ENCODE measurements around the gene DDR1.

The DDR1 gene

GRCh38 chr6:30944051-30944450, 59.7 kb downstream of the DDR1 start:
- no peak for DNase-seq (ENCODE audit: low read depth in 1 of 2, low spot score in 1 of 2)

DNA sequence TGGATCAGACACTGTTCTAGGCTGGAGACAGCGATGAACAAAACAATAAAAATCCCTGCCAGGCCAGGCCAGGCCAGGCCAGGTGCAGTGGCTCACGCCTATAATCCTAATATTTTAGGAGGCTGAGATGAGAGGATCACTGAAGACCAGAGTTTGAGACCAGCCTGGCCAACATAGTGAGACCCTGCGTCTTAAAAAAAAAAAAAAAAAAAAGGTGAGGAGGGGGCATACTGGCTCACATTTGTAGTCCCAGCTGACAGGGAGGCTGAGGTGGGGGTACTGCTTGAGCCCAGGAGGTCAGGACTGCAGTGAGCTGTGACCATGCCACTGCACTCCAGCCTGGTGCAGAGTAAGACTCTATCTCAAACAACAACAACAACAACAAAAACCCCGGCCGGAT, 61.0 kb downstream of the DDR1 start:
- DNase-seq (ENCODE audit: low read depth in 1 of 2, low spot score in 1 of 2) = no peak

- DNase-seq (ENCODE audit: low read depth in 1 of 2, low spot score in 1 of 2) = no peak
Observed at GRCh38 chr6:30947231-30947630, 62.9 kb downstream of the DDR1 start.

DNA sequence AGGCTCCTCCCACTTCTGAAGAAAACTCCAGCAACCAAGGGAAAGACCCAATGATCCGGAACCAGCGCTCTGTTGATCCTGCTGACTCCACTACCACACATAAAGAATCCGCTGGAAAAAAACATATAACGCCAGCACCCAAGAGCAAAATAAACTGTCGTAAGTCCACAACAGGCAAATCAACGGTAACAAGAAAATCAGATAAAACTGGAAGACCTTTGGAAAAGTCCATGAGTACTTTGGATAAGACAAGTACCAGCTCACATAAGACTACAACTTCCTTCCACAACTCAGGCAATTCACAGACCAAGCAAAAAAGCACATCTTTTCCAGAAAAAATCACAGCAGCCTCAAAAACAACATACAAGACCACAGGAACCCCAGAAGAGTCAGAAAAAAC, 64.5 kb downstream of the DDR1 start:
- no peak for DNase-seq (ENCODE audit: low read depth in 1 of 2, low spot score in 1 of 2)
